ENCODE data around the gene GDF7. TPM values are rescaled to one million over a fixed set of nuclear protein-coding genes. Genes with fewer than 3 reads are reported as not detected.

Gene GDF7
- total RNA-seq, 3 donors from 2014 or later (not counting 1 experiment from before 2014, with no cell fraction given), result 0.02 to 0.10 (median 0.05) TPM

DNA sequence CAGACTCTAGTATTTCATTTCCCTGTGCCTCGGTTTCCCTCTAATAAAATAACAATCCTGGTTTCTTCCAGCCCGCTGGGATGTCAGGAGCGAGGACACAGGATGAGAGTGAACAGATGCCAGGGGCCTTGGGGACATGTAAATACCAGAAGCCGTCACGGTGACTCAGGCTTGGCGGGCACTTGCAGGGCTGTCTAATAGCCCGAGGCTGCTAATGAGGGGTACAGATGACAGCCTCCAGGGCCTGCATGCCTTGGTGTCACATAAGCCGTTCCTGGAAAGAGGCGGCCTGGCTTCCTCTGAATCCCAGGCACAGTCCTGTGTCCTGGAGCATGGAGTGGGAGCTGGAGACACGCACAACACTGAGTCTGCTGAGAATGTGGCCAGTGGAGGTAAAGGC is 44.2 kb upstream of the GDF7 start:
- no peak overlapping the region for H3K4me3 Mint-ChIP-seq
- peaks cover 3 to 5% of the 10 kb centered on the region in 2 donors for H3K4me1 Mint-ChIP-seq
- no peaks in the 10 kb centered on the region for H3K9me3 Mint-ChIP-seq
- H3K27ac ChIP-seq (ENCODE audit: low read length), result no peak overlapping the region
- intact Hi-C loops (cut with micrococcal nuclease), result no loop called here
- DNase-seq, result no peak
- no peaks in the 10 kb centered on the region for H3K27me3 ChIP-seq (ENCODE audit: control insufficient read depth, insufficient read depth, low read length)
- 93% methylated on average over 10 of the region's 10 CpGs for WGBS (ENCODE audit: insufficient coverage)
- H3K4me1 ChIP-seq (ENCODE audit: control insufficient read depth, insufficient read depth, low read length), result peaks cover 5% of the 10 kb centered on the region
- ATAC-seq, result no peak
- peaks cover 7% of the 10 kb centered on the region for H3K36me3 Mint-ChIP-seq
- no peak overlapping the region for H3K27ac Mint-ChIP-seq
- no peaks in the 10 kb centered on the region for H3K27me3 Mint-ChIP-seq (ENCODE audit: low read depth in 2 of 2)
- no peak overlapping the region for H3K4me3 ChIP-seq (ENCODE audit: low read length)
- peaks cover 50% of the 10 kb centered on the region for H3K36me3 ChIP-seq (ENCODE audit: control insufficient read depth, insufficient read depth, low read length)
- no peaks in the 10 kb centered on the region for H3K9me3 ChIP-seq (ENCODE audit: control insufficient read depth, insufficient read depth, low read length)
- TF ChIP-seq, protein P1, sequence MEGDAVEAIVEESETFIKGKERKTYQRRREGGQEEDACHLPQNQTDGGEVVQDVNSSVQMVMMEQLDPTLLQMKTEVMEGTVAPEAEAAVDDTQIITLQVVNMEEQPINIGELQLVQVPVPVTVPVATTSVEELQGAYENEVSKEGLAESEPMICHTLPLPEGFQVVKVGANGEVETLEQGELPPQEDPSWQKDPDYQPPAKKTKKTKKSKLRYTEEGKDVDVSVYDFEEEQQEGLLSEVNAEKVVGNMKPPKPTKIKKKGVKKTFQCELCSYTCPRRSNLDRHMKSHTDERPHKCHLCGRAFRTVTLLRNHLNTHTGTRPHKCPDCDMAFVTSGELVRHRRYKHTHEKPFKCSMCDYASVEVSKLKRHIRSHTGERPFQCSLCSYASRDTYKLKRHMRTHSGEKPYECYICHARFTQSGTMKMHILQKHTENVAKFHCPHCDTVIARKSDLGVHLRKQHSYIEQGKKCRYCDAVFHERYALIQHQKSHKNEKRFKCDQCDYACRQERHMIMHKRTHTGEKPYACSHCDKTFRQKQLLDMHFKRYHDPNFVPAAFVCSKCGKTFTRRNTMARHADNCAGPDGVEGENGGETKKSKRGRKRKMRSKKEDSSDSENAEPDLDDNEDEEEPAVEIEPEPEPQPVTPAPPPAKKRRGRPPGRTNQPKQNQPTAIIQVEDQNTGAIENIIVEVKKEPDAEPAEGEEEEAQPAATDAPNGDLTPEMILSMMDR (IDR thresholded peaks at IDR 0.05), result no peak

DNA sequence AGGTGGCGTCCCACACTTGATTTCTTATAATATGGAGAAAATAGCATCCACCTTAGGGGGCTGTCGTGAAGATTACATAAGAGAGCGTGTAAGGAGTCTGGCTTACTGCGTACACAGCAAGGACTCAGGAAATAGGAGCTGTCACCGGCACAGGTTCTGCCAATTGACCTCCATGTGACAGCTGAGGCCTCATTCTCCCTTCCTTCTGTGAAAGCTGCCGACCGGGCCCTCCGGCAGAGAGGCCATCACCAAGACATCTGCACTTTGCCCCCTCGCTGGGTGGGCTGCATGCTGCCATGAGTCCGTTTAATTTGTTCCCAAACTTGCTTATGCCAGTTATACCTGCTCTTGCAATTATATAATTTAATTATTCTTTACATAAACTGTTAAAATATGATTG is 43.7 kb upstream of the GDF7 start:
- H3K4me3 ChIP-seq (ENCODE audit: low read length), result no peak overlapping the region
- ATAC-seq (no peak), DNase-seq (no peak)
- H3K4me1 ChIP-seq (ENCODE audit: control insufficient read depth, insufficient read depth, low read length), result peaks cover under 1% of the 10 kb centered on the region
- no peaks in the 10 kb centered on the region for H3K27me3 ChIP-seq (ENCODE audit: control insufficient read depth, insufficient read depth, low read length)
- no peaks in the 10 kb centered on the region for H3K4me1 Mint-ChIP-seq
- H3K9me3 Mint-ChIP-seq, result no peaks in the 10 kb centered on the region
- TF ChIP-seq, protein P1 (IDR thresholded peaks at IDR 0.05), result no peak
- H3K9me3 ChIP-seq (ENCODE audit: control insufficient read depth, insufficient read depth, low read length), result no peaks in the 10 kb centered on the region
- no peaks in the 10 kb centered on the region for H3K27me3 Mint-ChIP-seq (ENCODE audit: low read depth in 2 of 2)
- WGBS (ENCODE audit: insufficient coverage), result 98% methylated on average over 10 of the region's 10 CpGs
- H3K27ac ChIP-seq (ENCODE audit: low read length), result no peak overlapping the region
- intact Hi-C loops (cut with micrococcal nuclease), result no loop called here
- H3K36me3 Mint-ChIP-seq, result peaks cover 7% of the 10 kb centered on the region
- no peak overlapping the region for H3K27ac Mint-ChIP-seq
- H3K4me3 Mint-ChIP-seq, result no peak overlapping the region
- peaks cover 50% of the 10 kb centered on the region for H3K36me3 ChIP-seq (ENCODE audit: control insufficient read depth, insufficient read depth, low read length)

DNA sequence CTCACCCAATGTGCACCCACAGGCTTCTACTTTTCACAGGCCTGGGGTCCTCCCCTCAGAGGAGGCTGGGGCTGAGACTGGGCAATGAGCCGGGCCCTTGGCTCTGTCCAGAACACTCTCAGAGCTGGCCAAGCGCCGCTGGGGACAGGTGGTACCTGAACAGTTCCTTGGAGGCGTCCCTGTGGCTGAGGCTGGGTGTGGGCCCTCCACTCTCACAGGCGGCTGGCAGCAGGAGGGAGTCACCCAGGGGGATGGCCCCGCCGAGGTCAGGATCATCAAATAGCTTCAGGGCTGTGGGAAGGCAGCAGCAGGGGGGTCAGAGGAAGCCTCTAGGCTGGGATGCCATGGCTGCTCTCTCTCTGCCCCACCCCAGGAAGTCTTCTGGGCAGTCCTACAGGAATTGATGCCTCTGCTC is 43.2 kb upstream of the GDF7 start:
- H3K4me1 Mint-ChIP-seq, result no peaks in the 10 kb centered on the region
- H3K27ac Mint-ChIP-seq, result no peak overlapping the region
- H3K27ac ChIP-seq (ENCODE audit: low read length), result no peak overlapping the region
- no peaks in the 10 kb centered on the region for H3K9me3 Mint-ChIP-seq
- peaks cover 7% of the 10 kb centered on the region for H3K36me3 Mint-ChIP-seq
- no peaks in the 10 kb centered on the region for H3K4me1 ChIP-seq (ENCODE audit: control insufficient read depth, insufficient read depth, low read length)
- H3K4me3 Mint-ChIP-seq, result no peak overlapping the region
- H3K4me3 ChIP-seq (ENCODE audit: low read length), result no peak overlapping the region
- TF ChIP-seq, protein P1 (IDR thresholded peaks at IDR 0.05), result no peak
- no peaks in the 10 kb centered on the region for H3K27me3 ChIP-seq (ENCODE audit: control insufficient read depth, insufficient read depth, low read length)
- no peaks in the 10 kb centered on the region for H3K9me3 ChIP-seq (ENCODE audit: control insufficient read depth, insufficient read depth, low read length)
- intact Hi-C loops (cut with micrococcal nuclease), result no loop called here
- WGBS (ENCODE audit: insufficient coverage), result 93% methylated on average over 7 of the region's 7 CpGs
- ATAC-seq, result no peak
- DNase-seq, result no peak
- H3K27me3 Mint-ChIP-seq (ENCODE audit: low read depth in 2 of 2), result no peaks in the 10 kb centered on the region
- peaks cover 50% of the 10 kb centered on the region for H3K36me3 ChIP-seq (ENCODE audit: control insufficient read depth, insufficient read depth, low read length)

DNA sequence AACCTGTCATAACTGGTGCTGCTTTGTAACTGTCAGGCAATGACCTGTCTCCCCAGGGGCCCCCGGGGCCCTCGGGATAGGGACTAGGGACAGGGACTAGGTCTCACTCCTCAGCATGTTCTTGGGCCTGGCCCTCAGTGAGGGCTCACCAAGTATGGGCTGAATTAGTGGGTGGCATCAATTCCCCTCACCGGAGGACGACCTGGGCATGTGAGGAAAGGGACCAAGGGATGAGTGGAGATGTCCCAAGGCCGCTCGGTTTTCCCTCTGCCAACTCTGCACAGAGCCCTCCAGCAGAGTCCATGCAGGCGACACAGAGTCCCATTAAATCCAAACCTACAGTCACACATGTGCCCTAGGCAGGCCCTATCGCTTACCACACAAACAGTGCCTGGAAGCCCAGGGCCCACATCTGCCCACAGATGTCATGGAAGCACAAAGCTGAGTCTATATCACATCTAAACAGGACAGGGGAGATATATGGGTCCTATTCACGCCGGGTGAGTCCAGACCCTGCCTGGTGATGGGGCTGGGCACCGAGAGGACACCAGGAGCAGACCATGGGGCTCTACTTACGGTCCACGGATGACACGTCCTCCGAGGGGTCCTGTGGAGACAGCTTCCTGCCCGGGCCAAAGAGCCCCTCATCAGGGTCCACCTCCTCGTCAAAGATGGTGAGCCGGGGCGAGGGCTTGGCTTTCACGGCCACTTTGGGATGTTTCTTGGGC is 42.6 kb upstream of the GDF7 start:
- H3K4me3 ChIP-seq (ENCODE audit: low read length), result no peak overlapping the region
- no peaks in the 10 kb centered on the region for H3K4me1 Mint-ChIP-seq
- H3K27ac Mint-ChIP-seq, result no peak overlapping the region
- intact Hi-C loops (cut with micrococcal nuclease), result no loop called here
- peaks cover 48% of the 10 kb centered on the region for H3K36me3 ChIP-seq (ENCODE audit: control insufficient read depth, insufficient read depth, low read length)
- no peaks in the 10 kb centered on the region for H3K27me3 ChIP-seq (ENCODE audit: control insufficient read depth, insufficient read depth, low read length)
- H3K27me3 Mint-ChIP-seq (ENCODE audit: low read depth in 2 of 2), result no peaks in the 10 kb centered on the region
- ATAC-seq (no peak), DNase-seq (no peak)
- H3K27ac ChIP-seq (ENCODE audit: low read length), result no peak overlapping the region
- 97% methylated on average over 20 of the region's 20 CpGs for WGBS (ENCODE audit: insufficient coverage)
- TF ChIP-seq, protein P1 (IDR thresholded peaks at IDR 0.05), result no peak
- no peaks in the 10 kb centered on the region for H3K9me3 ChIP-seq (ENCODE audit: control insufficient read depth, insufficient read depth, low read length)
- H3K4me3 Mint-ChIP-seq, result no peak overlapping the region
- no peaks in the 10 kb centered on the region for H3K9me3 Mint-ChIP-seq
- peaks cover 7% of the 10 kb centered on the region for H3K36me3 Mint-ChIP-seq
- H3K4me1 ChIP-seq (ENCODE audit: control insufficient read depth, insufficient read depth, low read length), result no peaks in the 10 kb centered on the region

All from natural killer cell (primary cell).